Vagina (tissue), 2 donors: ENCODE data around the gene FANK1. TPM values are rescaled to one million over a fixed set of nuclear protein-coding genes. Genes with fewer than 3 reads are reported as not detected.

Experiments
- DNase-seq, 2 donors: peaks; one replicate each; pipeline ENCODE4 v3.0.0-alpha.2; 2017; ENCODE audit errors: extremely low spot score in 2 of 2
- H3K27ac ChIP-seq: fragments of 200-600 bp; sonication (generic); one replicate; pipeline ENCODE4 v1.5.1; 2019
- H3K27me3 ChIP-seq: fragments of 200-600 bp; sonication (generic); one replicate; pipeline ENCODE4 v1.5.1; 2019
- H3K36me3 ChIP-seq, 2 donors: fragments of 200-600 bp; sonication (generic); one replicate each; pipeline ENCODE4 v1.5.1; 2017 to 2019
- H3K4me1 ChIP-seq: fragments of 200-600 bp; sonication (generic); one replicate; pipeline ENCODE4 v1.5.1; 2019
- H3K4me3 ChIP-seq, 2 donors: fragments of 200-600 bp; sonication (generic); 1 replicate in 1 of 2; 2 replicates in 1 of 2; pipeline ENCODE4 v1.5.1; 2016 to 2019
- H3K9me3 ChIP-seq: fragments of 200-600 bp; sonication (generic); one replicate; pipeline ENCODE4 v1.5.1; 2019
- POLR2A ChIP-seq, 2 donors: fragments of 450-650 bp; IDR thresholded peaks; one replicate each; pipeline ENCODE4 v1.6.1; 2017; ENCODE audit warnings: antibody characterized with exemption in 2 of 2, mild to moderate bottlenecking in 2 of 2, moderate library complexity in 2 of 2
- POLR2AphosphoS5 ChIP-seq, 2 donors: sonication (generic); formaldehyde crosslinking; IDR thresholded peaks; one replicate each; pipeline ENCODE4 v1.9.0; 2017; ENCODE audit warnings: antibody characterized with exemption in 2 of 2, mild to moderate bottlenecking in 2 of 2, low read depth in 1 of 2; ENCODE audit not compliant: insufficient read depth in 1 of 2
- intact Hi-C: fragments of 100-400 bp; cut with DNase I; formaldehyde crosslinking; loops from one replicate; pipeline ENCODE4 v1.15.1; 2023
- small RNA-seq: library from RNA; depleted of rRNA; stranded (forward); fragments of <200 nt; gene quantifications from one replicate; pipeline ENCODE3, GENCODE V24; 2016
- total RNA-seq: library from RNA; depleted of rRNA; stranded (reverse); fragments of >200 nt; gene quantifications from one replicate; pipeline ENCODE4 v1.2.3, GENCODE V29; 2016
- TF ChIP-seq, protein P1 (sequence below), 3 experiments: fragments of 450-650 bp in 2 of 3; fragments of 200-600 bp in 1 of 3; sonication (generic) in 1 of 3; IDR thresholded peaks; one replicate each; pipeline ENCODE4 v1.5.1; 2017 to 2019; ENCODE audit warnings: antibody characterized with exemption in 3 of 3, mild to moderate bottlenecking in 2 of 3, moderate library complexity in 2 of 3

Gene FANK1
- total RNA-seq, 1 donor from 2014 or later: 6.6 TPM

GRCh38 chr10:126058507-126058906, 162.1 kb downstream of the FANK1 start:
- no peak overlapping the region for H3K27ac ChIP-seq
- H3K36me3 ChIP-seq: no peaks in the 10 kb centered on the region
- no peak overlapping the region for H3K4me3 ChIP-seq
- no peaks in the 10 kb centered on the region for H3K27me3 ChIP-seq
- peak in 1 of 2 donors; percentile 32 for DNase-seq
- intact Hi-C loops: no loop called here
- TF ChIP-seq POLR2A (IDR thresholded peaks at IDR 0.05) (no peak), POLR2AphosphoS5 (IDR thresholded peaks at IDR 0.05; ENCODE audit: insufficient read depth in 1 of 2, low read depth in 1 of 2) (no peak)
- TF ChIP-seq, protein P1, sequence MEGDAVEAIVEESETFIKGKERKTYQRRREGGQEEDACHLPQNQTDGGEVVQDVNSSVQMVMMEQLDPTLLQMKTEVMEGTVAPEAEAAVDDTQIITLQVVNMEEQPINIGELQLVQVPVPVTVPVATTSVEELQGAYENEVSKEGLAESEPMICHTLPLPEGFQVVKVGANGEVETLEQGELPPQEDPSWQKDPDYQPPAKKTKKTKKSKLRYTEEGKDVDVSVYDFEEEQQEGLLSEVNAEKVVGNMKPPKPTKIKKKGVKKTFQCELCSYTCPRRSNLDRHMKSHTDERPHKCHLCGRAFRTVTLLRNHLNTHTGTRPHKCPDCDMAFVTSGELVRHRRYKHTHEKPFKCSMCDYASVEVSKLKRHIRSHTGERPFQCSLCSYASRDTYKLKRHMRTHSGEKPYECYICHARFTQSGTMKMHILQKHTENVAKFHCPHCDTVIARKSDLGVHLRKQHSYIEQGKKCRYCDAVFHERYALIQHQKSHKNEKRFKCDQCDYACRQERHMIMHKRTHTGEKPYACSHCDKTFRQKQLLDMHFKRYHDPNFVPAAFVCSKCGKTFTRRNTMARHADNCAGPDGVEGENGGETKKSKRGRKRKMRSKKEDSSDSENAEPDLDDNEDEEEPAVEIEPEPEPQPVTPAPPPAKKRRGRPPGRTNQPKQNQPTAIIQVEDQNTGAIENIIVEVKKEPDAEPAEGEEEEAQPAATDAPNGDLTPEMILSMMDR (IDR thresholded peaks at IDR 0.05): no peak
- no peaks in the 10 kb centered on the region for H3K9me3 ChIP-seq
- peaks cover 40% of the 10 kb centered on the region for H3K4me1 ChIP-seq

Small RNA genes within 50 kb of the gene (small RNA-seq; reads per million reads assigned to genes)
- not detected for gene GNG10P1
- gene RF00017: not detected
- gene RNU2-42P: not detected

Other genes starting within 250 kb of the FANK1 start
- not detected for gene TEX36, start 213.4 kb upstream of the FANK1 start, total RNA-seq
- 16.5 TPM for gene EDRF1, start 176.9 kb upstream of the FANK1 start, total RNA-seq
- gene MMP21, start 120.7 kb upstream of the FANK1 start, total RNA-seq: not detected
- gene UROS, start 73.3 kb upstream of the FANK1 start, total RNA-seq: 20.9 TPM
- 30.9 TPM for gene BCCIP, start 73.0 kb upstream of the FANK1 start, total RNA-seq
- gene DHX32, start 15.3 kb upstream of the FANK1 start, total RNA-seq: 30.2 TPM